GM18511 (cell line): ENCODE data around the gene CEP112.

Experiments
- ATAC-seq: cut with Tn5 transposase; IDR thresholded peaks from one replicate; pipeline ENCODE4 v1.9.1; 2021; ENCODE audit warnings: mild to moderate bottlenecking, moderate library complexity; ENCODE audit not compliant: unreplicated experiment

CEP112 gene

DNA sequence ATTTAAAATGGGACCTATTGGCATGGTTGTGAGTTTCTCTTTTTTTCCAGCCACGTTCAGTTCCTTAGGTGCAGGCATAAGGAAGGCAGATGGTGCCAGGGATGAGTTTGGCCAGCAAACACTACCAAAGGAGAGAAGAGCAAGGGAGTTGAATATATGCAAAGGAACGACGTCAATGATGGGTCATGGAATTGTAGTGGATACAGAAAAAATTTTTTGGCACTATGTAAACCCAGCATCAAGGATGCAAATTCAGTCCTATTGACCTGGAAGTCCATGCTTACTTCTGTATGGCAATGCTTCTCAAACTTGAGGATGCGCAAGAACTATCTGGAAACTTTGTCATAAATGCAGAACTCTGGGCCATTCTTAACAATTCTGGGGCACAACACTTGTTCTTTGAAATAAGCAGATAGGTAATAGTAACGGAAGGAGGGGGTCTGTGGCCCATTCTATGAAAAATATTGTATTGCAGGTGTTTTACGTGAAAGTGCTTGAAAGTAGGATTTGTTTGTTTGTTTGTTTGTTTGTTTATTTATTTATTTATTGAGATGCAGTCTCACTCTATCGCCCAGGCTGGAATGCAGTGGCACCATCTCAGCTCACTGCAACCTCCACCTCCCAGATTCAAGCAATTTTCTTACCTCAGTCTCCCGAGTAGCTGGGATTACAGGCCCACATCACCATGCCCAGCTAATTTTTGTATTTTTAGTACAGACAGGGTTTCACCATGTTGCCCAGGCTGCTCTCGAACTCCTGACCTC is 19.3 kb upstream of the CEP112 start:
- no peak for ATAC-seq

DNA sequence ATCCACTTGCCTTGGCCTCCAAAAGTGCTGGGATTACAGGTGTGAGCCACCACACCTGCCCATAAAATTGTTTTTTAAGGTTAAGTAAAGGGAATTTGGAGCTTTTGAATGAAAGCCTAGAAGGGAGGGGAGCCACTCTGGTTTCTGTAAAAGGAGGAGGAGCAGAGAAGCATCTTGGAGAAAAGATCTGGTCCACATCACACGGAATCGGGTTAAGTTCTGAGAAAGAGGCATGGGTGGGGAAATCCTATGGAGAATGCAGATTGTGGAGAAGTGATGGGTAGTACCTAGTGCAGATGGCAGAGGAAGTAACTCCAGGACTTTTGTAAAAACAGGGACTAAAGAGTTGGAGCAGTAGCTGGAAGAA is 18.3 kb upstream of the CEP112 start:
- no peak for ATAC-seq

DNA sequence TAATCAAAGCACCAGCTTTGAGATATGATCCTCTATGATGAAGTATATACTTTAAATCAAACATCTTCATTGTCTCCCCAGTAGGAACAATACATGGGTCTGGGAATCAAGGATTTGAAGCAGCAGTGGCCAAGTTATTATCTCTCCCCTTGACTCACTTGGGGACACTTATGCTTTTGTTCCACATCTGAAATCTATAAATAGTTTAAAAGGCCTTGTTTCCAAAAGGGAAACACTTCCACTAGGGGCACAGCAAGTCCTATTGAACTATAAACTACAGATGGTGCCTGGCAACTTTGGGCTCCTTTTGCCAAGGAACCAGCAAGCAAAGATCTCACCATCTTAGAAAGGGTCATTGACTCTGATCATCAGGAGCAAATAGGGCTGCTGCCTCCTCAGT is 16.0 kb upstream of the CEP112 start:
- ATAC-seq, result no peak

DNA sequence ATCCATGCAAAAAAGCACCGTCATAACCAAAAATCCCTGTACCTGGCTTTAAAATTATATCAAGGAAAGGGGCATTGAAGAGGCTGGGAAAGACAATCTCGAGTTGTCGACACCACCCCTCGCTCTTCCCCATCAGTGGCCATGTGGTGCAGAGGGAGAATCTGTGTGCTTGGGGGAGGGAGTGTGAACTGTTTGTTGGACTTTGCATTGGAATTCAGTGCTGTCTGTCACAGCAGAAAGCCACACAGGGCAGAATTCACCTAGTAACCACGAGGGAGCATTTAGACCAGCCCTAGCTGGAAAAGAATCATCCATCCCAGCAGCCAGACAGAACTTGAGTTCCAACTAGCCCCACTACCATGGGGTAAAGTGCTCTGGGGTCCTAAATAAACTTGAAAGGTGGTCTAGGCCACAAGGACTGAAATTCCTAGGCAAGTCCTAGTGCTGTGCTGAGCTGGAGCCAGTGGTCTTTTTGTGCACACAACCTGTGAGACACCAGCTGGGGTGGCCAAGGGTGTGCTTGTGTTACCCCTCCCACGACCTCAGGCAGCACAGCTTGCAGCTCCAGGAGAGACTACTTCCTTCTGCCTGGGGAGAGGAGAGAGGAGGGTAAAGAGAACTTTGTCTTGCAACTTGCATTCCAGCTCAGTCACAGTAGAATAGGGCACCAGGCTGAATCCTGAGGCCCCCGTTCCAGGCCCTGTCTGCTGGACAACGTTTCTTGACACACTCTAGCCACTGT is 11.5 kb upstream of the CEP112 start:
- ATAC-seq, result no peak

DNA sequence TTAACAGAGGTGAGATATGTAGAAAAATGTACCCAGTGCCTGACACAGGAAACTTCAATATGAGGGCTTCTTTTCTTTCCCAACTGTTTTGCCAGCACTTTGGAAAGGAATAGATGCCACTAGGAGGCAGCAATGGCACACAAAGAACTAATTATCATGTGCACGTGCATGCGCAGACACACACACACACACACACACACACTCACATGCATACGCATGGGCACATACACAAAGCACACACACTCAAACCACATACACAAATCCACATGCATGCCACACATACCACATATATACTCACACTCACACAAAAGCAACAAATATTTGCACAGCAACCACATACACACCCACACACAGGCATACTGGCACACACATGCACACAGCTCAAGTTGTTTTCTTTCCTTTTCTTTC is 8.8 kb upstream of the CEP112 start:
- ATAC-seq, result no peak

DNA sequence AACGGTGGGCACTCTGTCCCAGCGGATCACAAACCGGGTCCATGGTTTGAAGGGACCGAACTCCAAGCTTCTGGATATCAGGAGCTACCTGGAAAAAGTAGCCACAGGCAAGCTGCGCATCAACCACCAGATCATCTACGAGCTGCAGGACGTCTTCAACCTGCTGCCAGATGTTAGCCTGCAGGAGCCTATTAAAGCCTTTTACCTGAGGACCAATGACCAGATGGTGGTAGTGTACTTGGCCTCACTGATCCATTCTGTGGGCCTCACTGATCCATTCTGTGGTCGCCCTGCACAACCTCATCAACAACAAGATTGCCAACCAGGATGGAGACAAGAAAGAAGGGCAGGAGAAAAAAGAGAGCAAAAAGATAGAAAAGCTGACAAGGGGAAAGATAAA is 6.3 kb upstream of the CEP112 start:
- no peak for ATAC-seq

DNA sequence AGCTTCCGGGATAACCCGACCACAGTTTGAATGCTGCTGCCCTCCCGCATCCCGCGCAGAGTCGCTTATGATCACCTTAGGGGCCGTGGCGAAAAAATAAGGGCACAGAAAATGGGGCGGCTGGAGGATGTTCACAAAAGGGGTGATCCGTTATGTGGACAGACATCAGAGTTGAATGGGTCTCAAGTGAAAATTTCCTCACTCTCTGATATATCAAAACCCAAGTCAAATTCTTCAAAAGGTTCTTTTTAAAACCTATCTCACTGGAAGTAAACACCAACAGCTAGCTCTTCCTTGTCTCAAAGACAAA is 400 bp upstream of the CEP112 start:
- no peak for ATAC-seq

DNA sequence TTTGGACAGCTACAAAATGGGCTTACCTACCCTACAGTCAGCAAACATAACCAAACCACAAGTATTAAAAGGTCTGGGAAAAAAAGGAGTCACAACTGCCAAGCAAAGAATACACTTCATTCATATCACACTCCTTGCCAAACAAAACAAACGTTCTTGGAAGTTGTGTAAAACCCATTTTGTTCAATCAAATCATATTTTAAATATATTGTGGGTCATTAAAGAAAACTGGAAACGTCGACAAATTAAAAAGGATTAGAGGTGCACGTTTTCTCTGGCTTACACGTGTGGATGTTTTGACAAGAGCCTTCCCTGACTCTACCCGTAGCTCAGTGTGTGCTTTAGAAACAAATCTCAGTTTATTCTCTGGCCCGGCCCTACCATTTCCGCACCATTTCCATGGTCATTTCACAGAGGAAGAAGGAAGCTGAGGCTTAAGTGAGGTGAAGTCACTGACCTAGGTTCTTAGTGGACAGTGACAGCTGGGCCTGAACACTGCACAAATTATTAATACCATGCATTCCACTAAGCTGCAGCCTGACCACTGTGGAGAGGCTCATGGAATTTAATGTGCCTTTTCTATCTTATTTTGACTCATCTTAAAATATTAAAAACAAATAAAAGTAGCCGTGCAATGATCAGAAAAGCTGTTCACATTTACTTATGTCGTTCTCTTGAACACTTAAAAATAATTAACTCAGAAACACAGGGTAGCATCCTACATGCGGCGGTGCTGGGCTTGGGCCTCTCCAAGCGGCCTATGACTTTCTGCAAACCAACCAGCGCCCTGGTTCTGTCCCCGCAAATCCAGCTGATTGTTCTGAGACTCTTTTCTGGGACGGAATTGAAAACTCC is 968 bp downstream of the CEP112 start:
- no peak for ATAC-seq

DNA sequence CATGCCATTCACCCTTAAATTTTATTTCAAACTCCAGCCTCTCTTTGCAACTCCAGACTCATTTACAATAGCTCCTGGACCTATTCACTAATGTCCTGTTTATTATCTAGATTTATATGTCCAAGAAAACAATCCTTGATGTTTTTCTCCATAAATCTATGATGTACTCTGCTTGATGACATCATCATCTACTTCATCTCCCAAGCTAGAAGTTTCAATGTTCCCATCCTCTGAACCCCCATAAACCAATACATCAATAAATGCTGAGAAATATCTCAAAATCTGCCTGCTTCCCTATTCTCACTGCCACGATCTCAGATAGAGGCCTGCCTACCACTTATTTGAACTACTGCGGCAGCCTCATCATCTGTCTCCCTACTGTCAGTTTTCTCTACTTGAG is 4.2 kb downstream of the CEP112 start:
- ATAC-seq, result no peak

DNA sequence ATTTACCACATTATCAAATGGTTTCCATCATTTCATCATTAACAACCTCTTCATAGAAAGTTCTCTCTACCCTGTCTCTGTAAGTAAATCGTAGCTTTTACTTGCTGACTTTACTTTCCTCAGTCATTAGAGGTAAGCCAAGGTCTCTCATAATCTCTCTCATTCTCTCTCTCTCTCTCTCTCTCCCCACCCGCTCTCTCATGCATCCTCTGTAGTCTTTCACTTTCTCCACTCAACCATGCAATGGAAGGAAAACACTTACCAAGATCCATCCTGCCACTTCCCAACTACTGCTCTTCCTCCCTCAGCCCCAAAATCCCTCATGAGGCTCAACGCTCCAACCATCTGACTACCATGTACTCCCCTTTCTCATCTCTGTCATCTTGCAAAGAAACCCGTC is 6.1 kb downstream of the CEP112 start:
- ATAC-seq, result no peak

DNA sequence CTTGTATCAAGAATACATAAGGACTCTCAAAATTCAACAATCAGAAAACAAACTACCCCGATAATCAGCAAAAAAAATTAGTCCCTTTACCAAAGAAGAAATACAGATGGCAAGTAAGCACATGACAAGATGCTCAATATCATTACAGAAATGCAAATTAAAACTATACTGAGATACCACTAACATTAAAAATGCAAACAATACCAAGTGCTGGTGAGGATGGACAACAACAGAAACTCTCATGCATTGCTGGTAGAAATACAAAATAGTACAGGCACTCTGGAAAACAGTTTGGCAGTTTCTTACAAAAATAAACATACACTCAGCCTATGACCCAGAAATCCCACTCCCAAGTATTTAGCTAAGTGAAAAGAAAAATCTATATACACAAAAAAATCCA is 7.5 kb downstream of the CEP112 start:
- no peak for ATAC-seq

DNA sequence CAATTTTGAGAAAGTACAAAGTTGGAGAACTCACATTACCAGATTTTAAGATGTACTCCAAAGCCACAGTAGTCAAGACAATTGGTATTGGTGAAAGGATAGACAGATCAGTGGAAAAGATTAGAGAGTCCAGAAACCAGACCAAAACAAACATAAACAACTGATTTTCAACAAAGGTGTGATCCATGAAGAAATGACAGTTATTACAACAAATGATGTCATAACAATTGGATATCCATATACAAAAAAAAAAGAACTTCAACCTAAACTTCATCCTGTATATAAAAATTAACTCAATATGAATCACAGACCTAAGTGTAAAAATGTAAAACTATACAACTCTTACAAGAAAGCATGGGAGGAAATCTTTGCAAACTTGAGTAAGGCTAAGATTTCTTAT is 8.4 kb downstream of the CEP112 start:
- no peak for ATAC-seq

DNA sequence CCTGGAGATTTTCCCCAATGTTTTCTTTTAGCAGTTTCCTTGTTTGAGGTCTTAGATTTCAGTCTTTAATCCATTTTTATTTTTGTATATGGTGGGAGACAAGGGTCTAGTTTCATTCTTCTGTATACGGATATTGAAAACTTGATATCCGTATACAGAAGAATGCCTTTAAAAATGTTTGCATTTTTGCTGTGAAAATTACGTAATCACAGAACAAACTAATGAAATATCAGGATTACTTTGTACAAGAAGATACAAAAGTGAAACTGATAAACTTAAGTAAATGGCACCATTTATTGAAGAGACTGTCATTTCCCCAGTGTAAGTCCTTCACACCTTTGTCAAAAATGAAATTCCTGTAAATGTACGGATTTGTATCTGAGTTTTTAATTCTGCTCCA is 13.3 kb downstream of the CEP112 start:
- ATAC-seq, result no peak

DNA sequence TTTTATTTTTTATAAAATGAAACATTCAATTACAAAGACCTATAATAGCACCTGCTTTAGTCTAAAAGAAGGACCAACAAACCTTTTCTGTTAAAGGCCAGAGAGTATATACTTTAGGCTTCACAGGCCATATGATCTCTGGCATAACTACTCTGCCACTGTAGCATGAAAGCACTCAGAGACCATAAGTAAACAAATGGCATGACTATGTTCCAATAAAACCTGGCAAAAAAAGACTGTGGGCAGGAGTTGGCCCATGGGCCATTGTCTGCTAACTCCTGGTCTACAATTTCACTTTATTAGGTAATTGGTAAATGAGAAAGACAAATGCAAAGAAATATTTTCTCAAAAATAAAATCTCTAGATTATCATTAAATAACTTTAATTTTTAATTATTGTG is 14.9 kb downstream of the CEP112 start:
- no peak for ATAC-seq

DNA sequence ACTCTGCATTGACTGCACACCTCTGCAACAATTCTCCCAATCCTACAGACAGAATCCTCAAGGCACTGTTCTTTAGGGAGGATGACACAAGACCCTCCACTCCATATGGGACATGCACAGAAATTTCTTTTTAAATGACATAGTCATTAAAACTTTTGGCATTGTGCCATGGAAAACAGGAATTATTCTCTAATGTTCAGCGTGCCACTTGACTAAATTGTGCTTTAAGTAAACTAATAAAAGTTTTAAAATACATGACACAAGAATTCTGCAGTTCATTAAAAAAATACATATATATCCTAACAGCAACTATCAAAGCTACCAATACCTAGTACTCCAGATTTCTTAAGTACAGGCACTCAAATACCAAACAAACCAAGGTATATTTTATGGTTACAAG is 16.0 kb downstream of the CEP112 start:
- no peak for ATAC-seq

DNA sequence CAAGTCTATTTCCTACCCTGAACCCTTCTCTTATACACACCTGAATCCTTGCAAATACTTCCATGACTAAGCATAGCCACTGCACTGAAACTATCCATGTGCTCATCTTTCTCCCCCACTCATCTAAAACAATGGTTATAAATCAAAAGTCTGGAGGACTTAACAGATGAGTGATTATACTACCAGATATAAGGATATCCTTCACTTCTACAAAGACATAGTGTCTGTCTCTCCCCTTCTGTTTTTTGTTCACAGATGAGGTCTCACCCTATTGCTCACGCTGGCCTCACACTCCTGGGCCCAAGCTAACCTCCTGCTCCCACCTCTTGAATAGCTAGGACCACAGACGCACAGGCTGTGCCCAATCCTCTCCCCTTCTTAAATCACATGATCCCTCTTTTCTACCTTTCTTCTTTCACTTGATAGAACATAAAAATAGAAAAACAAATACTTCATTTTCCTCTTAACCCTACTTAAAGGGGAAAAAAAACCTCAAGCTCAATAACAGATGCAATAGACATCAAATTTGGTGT is 19.2 kb downstream of the CEP112 start:
- no peak for ATAC-seq

DNA sequence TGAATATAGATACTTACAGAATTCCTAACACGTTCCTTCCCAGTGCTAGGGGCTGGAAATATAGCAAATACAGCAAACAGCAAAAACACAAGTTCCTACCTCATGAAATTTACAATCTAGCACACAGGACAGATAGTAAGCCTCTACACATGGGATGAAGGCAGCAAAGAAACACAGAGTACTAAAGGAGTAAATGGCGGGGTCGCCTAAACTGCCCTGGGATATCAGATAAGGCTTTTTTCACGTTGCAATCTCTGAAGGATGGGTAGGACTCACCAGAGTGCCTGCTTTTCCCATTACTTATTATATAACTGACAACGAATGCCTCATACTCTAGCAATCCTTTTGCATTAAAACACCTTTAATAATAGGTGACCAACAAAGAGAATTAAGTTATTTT is 19.8 kb downstream of the CEP112 start:
- ATAC-seq, result no peak

DNA sequence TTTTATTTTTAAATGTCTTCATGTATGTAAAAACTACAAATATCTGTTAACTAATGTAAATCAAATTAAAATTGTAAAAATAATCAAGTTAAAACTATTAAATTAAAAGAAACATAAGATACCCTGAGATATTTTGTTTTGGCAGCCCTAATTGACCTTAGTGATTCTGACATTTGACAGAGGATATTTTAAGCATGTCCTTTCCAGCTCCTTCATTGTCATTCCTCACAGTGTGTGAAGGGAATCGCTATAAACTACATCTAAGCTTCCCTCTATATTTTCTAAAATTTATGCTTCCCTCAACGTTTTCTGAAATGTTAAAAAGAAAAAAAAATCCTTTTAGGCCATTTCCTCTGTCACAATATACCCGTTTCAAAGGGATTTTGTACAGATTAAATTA is 20.2 kb downstream of the CEP112 start:
- no peak for ATAC-seq

DNA sequence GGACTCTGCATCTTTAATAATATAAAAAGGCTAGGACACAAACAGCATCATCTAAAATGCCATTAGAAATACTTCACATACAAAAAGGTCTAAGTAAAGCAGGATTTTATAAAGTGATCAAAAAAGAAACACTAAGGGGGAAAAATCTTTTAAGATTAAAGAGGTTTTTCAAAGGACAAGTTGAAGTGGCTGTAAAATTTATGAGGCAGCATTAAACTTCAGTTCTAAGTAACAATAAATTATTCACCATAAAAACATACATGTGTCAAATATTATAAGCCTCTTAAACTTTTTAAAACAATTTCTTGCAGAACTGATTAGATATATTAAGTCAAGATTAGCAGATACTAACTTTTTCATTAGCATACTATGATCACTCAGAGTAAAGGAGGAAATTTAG is 20.8 kb downstream of the CEP112 start:
- no peak for ATAC-seq

DNA sequence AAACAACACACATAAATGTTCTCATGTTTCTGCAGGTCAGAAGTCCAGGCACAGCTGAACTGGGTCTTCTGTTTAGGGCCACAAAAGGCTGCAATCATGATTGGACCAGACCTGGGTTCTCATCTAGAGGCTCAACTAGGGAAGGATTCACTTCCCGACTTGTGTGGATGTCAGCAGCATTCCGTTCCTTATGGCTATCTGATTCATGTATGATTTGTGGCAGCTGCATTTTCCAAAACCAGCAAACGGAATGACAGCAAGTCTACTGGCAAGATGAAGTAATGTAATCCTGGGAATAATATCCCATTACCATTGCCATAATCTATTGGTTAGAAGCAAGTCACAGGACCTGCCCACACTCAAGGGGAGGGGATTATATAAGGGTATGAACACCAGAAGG is 22.1 kb downstream of the CEP112 start:
- no peak for ATAC-seq

DNA sequence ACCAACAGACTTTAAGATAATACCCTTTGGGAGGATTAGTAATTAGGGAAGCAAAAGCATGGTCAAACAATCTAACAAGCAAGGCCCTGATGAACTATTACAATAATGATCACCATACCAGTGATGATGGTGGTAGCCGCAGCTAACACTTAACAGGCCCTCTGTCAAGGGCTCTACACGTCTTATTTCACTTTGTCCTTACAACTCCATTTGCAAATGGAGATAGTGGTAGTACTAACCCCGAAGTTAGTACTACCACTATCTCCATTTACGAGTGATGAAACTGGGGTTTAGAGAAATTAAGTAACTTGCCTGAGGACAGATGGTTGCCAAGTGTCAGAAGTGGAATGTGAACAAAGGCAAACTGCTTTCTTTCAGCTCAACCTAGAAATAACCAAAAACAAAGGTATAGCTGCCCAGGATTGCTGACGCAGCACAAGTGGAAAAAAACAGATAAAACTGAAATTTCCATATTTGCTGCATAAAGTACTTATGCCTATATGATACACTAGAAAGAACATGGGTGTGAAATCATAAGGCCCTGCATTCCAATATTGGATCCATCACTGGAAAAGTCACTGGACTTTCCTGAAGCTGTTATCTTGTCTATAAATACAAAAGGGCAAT is 24.6 kb downstream of the CEP112 start:
- no peak for ATAC-seq
